T-cell (primary cell): ENCODE data around the gene CCL28. TPM values are rescaled to one million over a fixed set of nuclear protein-coding genes. Genes with fewer than 3 reads are reported as not detected.

Experiments used
- ATAC-seq, 4 experiments: fragments of 200-7000 bp in 3 of 4; fragments of 150-1000 bp in 1 of 4; cut with Tn5 transposase; replicated peaks in 1 of 4; 1 replicate in 3 of 4; 2 replicates in 1 of 4; pipeline ENCODE4 v1.10.0; 2021; ENCODE audit warnings: moderate library complexity in 3 of 4, mild to moderate bottlenecking in 2 of 4, moderate number of reproducible peaks in 1 of 4
- CTCF ChIA-PET, 2 donors: fragments of 300-600 bp; sonication (Branson Sonifier 250); formaldehyde crosslinking; loops; one replicate each; lab custom pipeline; 2022; ENCODE audit warnings: antibody characterized with exemption in 2 of 2; lab: Charles Lee
- POLR2A ChIA-PET, 2 donors: fragments of 300-600 bp; sonication (Branson Sonifier 250); formaldehyde crosslinking; loops; one replicate each; lab custom pipeline; 2022; ENCODE audit warnings: antibody characterized with exemption in 2 of 2; lab: Charles Lee
- DNase-seq, 35 experiments: peaks; one replicate each; pipeline versions ENCODE4 v3.0.0 to v3.0.0-alpha.2; 2013 to 2023
- H3K27ac ChIP-seq: one replicate; pipeline ENCODE4 v1.5.1; 2013; ENCODE audit warnings: low read length
- H3K27me3 ChIP-seq, 2 experiments: replicated peaks in 1 of 2; 1 replicate in 1 of 2; 2 replicates in 1 of 2; pipeline versions ENCODE4 v1.6.1 to v1.7.0; 2013; ENCODE audit warnings: low read length in 1 of 2, mixed read lengths in 1 of 2; ENCODE audit not compliant: control insufficient read depth in 2 of 2, insufficient read depth in 2 of 2; ENCODE audit errors: extremely low read depth in 1 of 2
- H3K36me3 ChIP-seq, 2 donors: 1 replicate in 1 of 2; 2 replicates in 1 of 2; pipeline versions ENCODE4 v1.6.1 to v1.7.0; 2013; ENCODE audit warnings: low read length in 1 of 2; ENCODE audit not compliant: control insufficient read depth in 2 of 2, insufficient read depth in 1 of 2; ENCODE audit errors: extremely low read depth in 1 of 2
- H3K4me1 ChIP-seq, 2 experiments: 1 replicate in 1 of 2; 2 replicates in 1 of 2; pipeline versions ENCODE4 v1.6.1 to v1.7.0; 2013; ENCODE audit warnings: low read length in 2 of 2, mixed read lengths in 1 of 2; ENCODE audit not compliant: insufficient read depth in 2 of 2, control insufficient read depth in 1 of 2; ENCODE audit errors: extremely low read depth in 1 of 2
- H3K4me3 ChIP-seq, 2 donors: 1 replicate in 1 of 2; 2 replicates in 1 of 2; pipeline versions ENCODE4 v1.5.1 to v1.7.0; 2013; ENCODE audit warnings: mild to moderate bottlenecking in 2 of 2, low read length in 1 of 2, moderate library complexity in 1 of 2; ENCODE audit not compliant: control insufficient read depth in 1 of 2; ENCODE audit errors: extremely low read depth in 1 of 2
- H3K9me3 ChIP-seq: 2 replicates; pipeline ENCODE4 v1.7.0; 2013
- H3K27ac Mint-ChIP-seq, 2 donors: one replicate each; pipeline ENCODE4 v1.8.0; 2020 to 2021; ENCODE audit warnings: mild to moderate bottlenecking in 2 of 2, mixed read lengths in 2 of 2
- H3K27me3 Mint-ChIP-seq, 2 donors: one replicate each; pipeline ENCODE4 v1.8.0; 2021 to 2022; ENCODE audit warnings: mixed read lengths in 2 of 2
- H3K36me3 Mint-ChIP-seq: one replicate; pipeline ENCODE4 v1.8.0; 2021; ENCODE audit warnings: mixed read lengths
- H3K4me1 Mint-ChIP-seq, 3 donors: one replicate each; pipeline ENCODE4 v1.8.0; 2020 to 2022; ENCODE audit warnings: mixed read lengths in 3 of 3, mild to moderate bottlenecking in 1 of 3
- H3K4me3 Mint-ChIP-seq, 3 donors: one replicate each; pipeline ENCODE4 v1.8.0; 2020 to 2022; ENCODE audit warnings: mild to moderate bottlenecking in 3 of 3, mixed read lengths in 3 of 3, moderate library complexity in 3 of 3
- H3K9me3 Mint-ChIP-seq, 3 donors: one replicate each; pipeline ENCODE4 v1.8.0; 2020 to 2022; ENCODE audit warnings: mixed read lengths in 3 of 3
- WGBS: methylation state at CpG from one replicate; pipeline ENCODE4 v1.1.5; 2013; ENCODE audit warnings: missing lambda C conversion rate; ENCODE audit not compliant: insufficient coverage; 5-methylcytosine and 5-hydroxymethylcytosine counted together
- total RNA-seq, 35 experiments: library from RNA in 6 of 35; stranded (reverse) in 6 of 35; fragments of 120-200 nt in 1 of 35; gene quantifications; one replicate each; pipeline versions ENCODE4 v1.2.1 to v1.2.4 and lab custom pipeline; 2013 to 2026

The CCL28 gene
- total RNA-seq, 5 donors from 2014 or later (not counting 1 experiment from before 2014, with no cell fraction given), result 13.3 to 18.1 (median 15.8) TPM

- H3K4me1 Mint-ChIP-seq, result peaks cover 14 to 18% (median 15%) of the 10 kb centered on the region in 3 donors
- H3K36me3 ChIP-seq, result no peaks in the 10 kb centered on the region
- ATAC-seq (no peak), DNase-seq (no peak)
- WGBS, result no CpG with 5 or more reads among the region's 1 CpG
- peaks cover 10% of the 10 kb centered on the region for H3K36me3 Mint-ChIP-seq
- peaks cover 0 to 4% of the 10 kb centered on the region in 2 experiments for H3K27me3 ChIP-seq
- ChIA-PET POLR2A (no interaction called here), CTCF (no interaction called here)
- no peak overlapping the region for H3K4me3 Mint-ChIP-seq
- H3K9me3 Mint-ChIP-seq, result peaks cover 4 to 17% (median 11%) of the 10 kb centered on the region in 3 donors
- peaks cover 4% of the 10 kb centered on the region in 2 donors for H3K27me3 Mint-ChIP-seq
- H3K4me1 ChIP-seq, result peaks cover 0 to 6% of the 10 kb centered on the region in 2 experiments
- H3K9me3 ChIP-seq, result no peaks in the 10 kb centered on the region
- no peak overlapping the region for H3K4me3 ChIP-seq
- no peak overlapping the region for H3K27ac ChIP-seq
- no peak overlapping the region for H3K27ac Mint-ChIP-seq
These were observed 10.4 kb downstream of the CCL28 start for GRCh38 chr5:43401827-43402226.

GRCh38 chr5:43400082-43400481, 12.1 kb downstream of the CCL28 start:
- H3K9me3 Mint-ChIP-seq, result peaks cover 4 to 7% (median 7%) of the 10 kb centered on the region in 3 donors
- no peak overlapping the region for H3K27ac Mint-ChIP-seq
- H3K27me3 Mint-ChIP-seq, result peaks cover 4% of the 10 kb centered on the region in 2 donors
- H3K4me1 ChIP-seq, result peaks cover 0 to 13% of the 10 kb centered on the region in 2 experiments
- no peaks in the 10 kb centered on the region for H3K9me3 ChIP-seq
- CTCF ChIA-PET, result interaction anchor here in 1 of 2 donors (1.3 to 1.7 kb wide), 2 partner anchors 10 to 84 kb away, joined by 4 to 5 read pairs; partner anchors contain the start of gene TMEM267
- ATAC-seq, result no peak
- WGBS, result no CpG with 5 or more reads among the region's 3 CpGs
- H3K4me3 Mint-ChIP-seq, result no peak overlapping the region
- peaks cover 10% of the 10 kb centered on the region for H3K36me3 Mint-ChIP-seq
- peaks cover 29 to 31% (median 31%) of the 10 kb centered on the region in 3 donors for H3K4me1 Mint-ChIP-seq
- H3K36me3 ChIP-seq, result no peaks in the 10 kb centered on the region
- peaks cover 0 to 4% of the 10 kb centered on the region in 2 experiments for H3K27me3 ChIP-seq
- no peak overlapping the region for H3K4me3 ChIP-seq
- POLR2A ChIA-PET, result no interaction called here
- H3K27ac ChIP-seq, result no peak overlapping the region
- no peak for DNase-seq

- ChIA-PET CTCF (interaction anchor here in 1 of 2 donors (0.6 to 2.2 kb wide), 5 partner anchors 8 to 229 kb away, joined by 3 to 15 read pairs (median 3); partner anchors contain the start of gene TMEM267), POLR2A (interaction anchor here (0.6 to 2.3 kb wide), 5 partner anchors 83 to 332 kb away, joined by 3 to 11 read pairs (median 4); partner anchors contain the start of genes TMEM267 (in 2 of the 2) and HMGCS1 (in 1 of the 2))
- WGBS, result 2% methylated on average over 51 of the region's 53 CpGs
- DNase-seq (peak; percentile 36 to 74 (median 58)), ATAC-seq (peak; percentile 96 to 99 (median 98))
- Mint-ChIP-seq H3K4me3 (peak overlapping the region; percentile 96 to 99 (median 99)), H3K27ac (peak overlapping the region; percentile 93 to 99), H3K27me3 (no peaks in the 10 kb centered on the region), H3K9me3 (no peaks in the 10 kb centered on the region), H3K4me1 (peaks cover 40 to 48% (median 42%) of the 10 kb centered on the region in 3 donors), H3K36me3 (peaks cover 8% of the 10 kb centered on the region)
- H3K36me3 ChIP-seq, result no peaks in the 10 kb centered on the region
- H3K4me3 ChIP-seq, result peak overlapping the region; percentile 84 to 92
- H3K4me1 ChIP-seq, result peaks cover 0 to 13% of the 10 kb centered on the region in 2 experiments
- no peaks in the 10 kb centered on the region for H3K27me3 ChIP-seq
- peak overlapping the region; percentile 80 for H3K27ac ChIP-seq
- H3K9me3 ChIP-seq, result no peaks in the 10 kb centered on the region
These were observed 15.4 kb downstream of the CCL28 start for GRCh38 chr5:43396762-43397304.

- DNase-seq (no peak), ATAC-seq (no peak)
- no peaks in the 10 kb centered on the region for H3K27me3 Mint-ChIP-seq
- H3K36me3 Mint-ChIP-seq, result peaks cover 29% of the 10 kb centered on the region
- Histone ChIP-seq H3K4me3 (no peak overlapping the region), H3K4me1 (peaks cover 0 to 2% of the 10 kb centered on the region in 2 experiments), H3K36me3 (peaks cover 9 to 18% of the 10 kb centered on the region in 2 donors), H3K27ac (no peak overlapping the region), H3K27me3 (no peaks in the 10 kb centered on the region), H3K9me3 (no peaks in the 10 kb centered on the region)
- no peak overlapping the region for H3K27ac Mint-ChIP-seq
- ChIA-PET CTCF (interaction anchor here in 1 of 2 donors (0.5 to 2.2 kb wide), 7 partner anchors 9 to 482 kb away, joined by 3 to 14 read pairs (median 5); partner anchors contain the start of genes TMEM267 and ZNF131), POLR2A (interaction anchor here in 1 of 2 donors (0.5 kb wide), 2 partner anchors 167 to 402 kb away, joined by 3 to 5 read pairs; no protein-coding TSS in a partner anchor)
- H3K4me3 Mint-ChIP-seq, result no peak overlapping the region
- no peaks in the 10 kb centered on the region for H3K9me3 Mint-ChIP-seq
- WGBS, result 100% methylated on average over 1 of the region's 1 CpG
- H3K4me1 Mint-ChIP-seq, result peaks cover 20 to 38% (median 29%) of the 10 kb centered on the region in 3 donors
These were observed 21.7 kb downstream of the CCL28 start for GRCh38 chr5:43390471-43390870.

GRCh38 chr5:43389679-43390329, 22.4 kb downstream of the CCL28 start:
- peaks cover 29% of the 10 kb centered on the region for H3K36me3 Mint-ChIP-seq
- no peak overlapping the region for H3K4me3 ChIP-seq
- WGBS, result no CpG with 5 or more reads among the region's 4 CpGs
- no peak overlapping the region for H3K27ac ChIP-seq
- no peaks in the 10 kb centered on the region for H3K27me3 Mint-ChIP-seq
- CTCF ChIA-PET, result interaction anchor here (0.5 to 2.2 kb wide), 10 partner anchors 10 to 481 kb away, joined by 3 to 14 read pairs (median 4); partner anchors contain the start of genes TMEM267 (in 1 of the 2) and ZNF131 (in 1 of the 2)
- ATAC-seq (peak; percentile 66 to 81 (median 78)), DNase-seq (peak in 25 of 35 experiments; percentile 1 to 75 (median 23))
- H3K36me3 ChIP-seq, result peaks cover 9 to 18% of the 10 kb centered on the region in 2 donors
- H3K9me3 Mint-ChIP-seq, result no peaks in the 10 kb centered on the region
- no peaks in the 10 kb centered on the region for H3K9me3 ChIP-seq
- no peaks in the 10 kb centered on the region for H3K4me1 ChIP-seq
- peaks cover 20 to 35% (median 25%) of the 10 kb centered on the region in 3 donors for H3K4me1 Mint-ChIP-seq
- peak overlapping the region; percentile 9 to 40 for H3K27ac Mint-ChIP-seq
- no peak overlapping the region for H3K4me3 Mint-ChIP-seq
- POLR2A ChIA-PET, result interaction anchor here (0.5 to 1.0 kb wide), 4 partner anchors 91 to 401 kb away, joined by 3 to 5 read pairs (median 3); no protein-coding TSS in a partner anchor
- H3K27me3 ChIP-seq, result no peaks in the 10 kb centered on the region

- CTCF ChIA-PET, result interaction anchor here (0.6 to 1.0 kb wide), 5 partner anchors 86 to 315 kb away, joined by 3 to 7 read pairs (median 3); no protein-coding TSS in a partner anchor
- H3K27ac Mint-ChIP-seq, result no peak overlapping the region
These were observed 25.2 kb downstream of the CCL28 start for GRCh38 chr5:43386960-43387362.

More at GRCh38 chr5:43386960-43387362, 25.2 kb downstream of the CCL28 start:
- peaks cover 9 to 25% of the 10 kb centered on the region in 2 donors for H3K36me3 ChIP-seq
- DNase-seq (no peak), ATAC-seq (no peak)
- H3K4me3 ChIP-seq, result no peak overlapping the region
- peaks cover 47% of the 10 kb centered on the region for H3K36me3 Mint-ChIP-seq
- no peaks in the 10 kb centered on the region for H3K9me3 Mint-ChIP-seq
- no peaks in the 10 kb centered on the region for H3K27me3 Mint-ChIP-seq
- 88% methylated on average over 1 of the region's 3 CpGs for WGBS
- H3K4me1 ChIP-seq, result peaks cover 0 to 3% of the 10 kb centered on the region in 2 experiments
- no peak overlapping the region for H3K4me3 Mint-ChIP-seq
- H3K9me3 ChIP-seq, result no peaks in the 10 kb centered on the region
- no peaks in the 10 kb centered on the region for H3K27me3 ChIP-seq
- no peak overlapping the region for H3K27ac ChIP-seq
- POLR2A ChIA-PET, result no interaction called here
- peaks cover 13 to 22% (median 20%) of the 10 kb centered on the region in 3 donors for H3K4me1 Mint-ChIP-seq
